ENCODE data around the gene CCDC18.
A peak's percentile ranks its signal among the peaks of the same experiment; 100 is the strongest.
"Not testable (repeated sequence)": the region's sequence is repeated elsewhere in the genome, so short reads cannot be mapped to it uniquely, and the experiment has no call there.

Gene CCDC18

GRCh38 chr1:93171549-93172034 is 8.9 kb upstream of the CCDC18 start:
- DNase-seq (ENCODE audit: low spot score), result no peak

GRCh38 chr1:93172778-93173177 is 7.7 kb upstream of the CCDC18 start:
- no peak for DNase-seq (ENCODE audit: low spot score)

- not testable (repeated sequence) for DNase-seq (ENCODE audit: low spot score)
These were observed 5.9 kb upstream of the CCDC18 start for GRCh38 chr1:93174638-93175037.

DNA sequence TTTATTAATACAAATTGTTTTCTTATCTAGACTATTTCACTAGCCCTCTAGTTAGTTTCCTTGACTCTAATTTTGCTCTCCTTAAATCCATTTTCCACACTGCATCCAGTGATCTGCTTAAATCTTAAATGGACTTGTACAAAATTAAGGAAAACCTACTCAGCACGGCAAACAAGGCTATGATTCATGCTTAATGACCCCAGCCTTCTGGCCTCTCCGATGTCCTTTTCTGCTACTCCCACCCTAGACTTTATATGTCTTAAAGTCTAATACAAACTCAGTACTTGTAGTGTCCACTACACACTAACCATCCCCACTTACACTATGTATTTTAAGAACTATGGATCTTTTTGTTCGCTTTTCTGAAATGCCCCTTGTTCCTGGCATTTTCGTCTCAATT is 2.5 kb upstream of the CCDC18 start:
- DNase-seq (ENCODE audit: low spot score), result peak; percentile 11

DNA sequence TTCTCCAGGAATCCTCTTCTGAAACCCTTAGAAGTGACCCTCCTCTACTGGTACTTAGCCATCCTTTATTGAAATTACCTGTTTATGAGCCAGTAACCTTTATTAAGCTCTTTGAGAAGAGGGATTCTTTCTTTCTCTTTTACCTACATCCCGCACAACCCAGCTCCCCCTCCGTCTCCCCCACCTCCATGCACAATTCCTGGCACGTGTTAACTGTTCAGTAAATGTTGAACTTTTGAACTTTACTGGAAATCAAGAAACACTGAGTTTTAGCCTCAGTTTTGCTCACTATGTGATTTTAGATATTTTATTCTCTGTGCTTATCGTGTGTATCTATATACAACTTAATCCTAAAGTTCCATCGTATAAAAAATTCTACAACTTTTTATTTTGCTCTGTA is 2.1 kb upstream of the CCDC18 start:
- no peak for DNase-seq (ENCODE audit: low spot score)

DNA sequence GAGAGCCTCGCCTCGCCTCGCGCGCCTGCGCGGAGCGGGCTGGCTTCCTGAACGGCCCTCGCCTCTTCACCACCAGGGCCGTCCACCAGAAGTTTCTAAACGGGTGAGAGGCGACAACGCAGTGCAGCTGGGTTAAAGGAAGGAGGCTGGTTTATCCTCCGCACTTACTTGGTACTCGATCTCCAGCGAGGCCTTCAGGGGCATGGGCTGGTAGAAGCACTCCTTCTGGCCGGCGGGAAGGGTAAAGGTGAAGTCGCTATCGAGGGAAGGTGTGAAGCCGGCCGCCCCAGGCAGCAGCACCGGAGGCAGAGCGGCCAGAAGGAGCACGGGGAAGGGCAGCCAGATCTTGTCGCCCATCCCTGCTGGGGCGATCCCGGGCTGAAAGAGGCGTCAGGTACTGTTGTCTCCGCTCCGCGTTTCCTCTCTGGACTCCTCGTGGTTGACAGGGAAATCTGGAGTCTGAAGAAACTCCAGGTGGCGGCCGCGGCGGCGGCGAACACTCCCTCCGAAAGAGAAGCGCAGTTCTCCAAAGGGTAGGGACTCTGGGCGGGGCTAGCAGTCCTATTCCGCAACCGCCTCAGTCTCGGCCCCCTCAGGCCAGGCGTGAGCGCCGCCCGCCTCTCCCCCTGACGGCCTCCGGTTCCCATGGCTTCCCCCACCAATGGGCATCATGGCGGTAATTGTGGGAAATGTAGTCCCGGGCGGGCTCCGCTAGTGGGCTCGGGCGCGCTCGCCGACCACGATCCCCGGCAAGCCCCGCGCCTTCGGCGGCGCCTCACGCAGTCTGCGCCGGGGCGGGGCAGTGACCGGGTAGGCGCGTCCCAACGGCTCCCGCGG is 420 bp upstream of the CCDC18 start, which contains the start of gene TMED5:
TSS of gene TMED5 (minus strand) at position 528 of the 837 bp plus-strand sequence. CDS start at position 357, 171 bp downstream.
- peak; percentile 97 for DNase-seq (ENCODE audit: low spot score)

DNA sequence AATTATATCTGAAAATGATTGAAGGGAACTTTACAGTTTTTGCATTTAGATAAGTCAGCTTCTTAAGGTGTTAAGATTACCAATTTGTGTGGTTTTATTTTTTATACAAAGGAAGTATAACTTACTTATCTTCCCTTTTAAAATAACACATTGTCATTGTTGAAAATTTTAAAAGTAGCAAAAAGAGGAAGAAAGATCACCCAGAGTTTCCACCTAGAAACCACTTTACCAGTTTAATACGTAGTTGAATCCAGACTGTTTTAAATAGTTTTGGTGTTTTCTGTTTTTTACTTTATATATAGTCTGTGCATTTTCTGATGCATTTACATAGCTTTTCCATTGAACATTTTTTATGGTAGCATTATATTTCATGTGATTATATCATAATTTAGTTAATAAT is 6.1 kb downstream of the CCDC18 start:
- no peak for DNase-seq (ENCODE audit: low spot score)

DNA sequence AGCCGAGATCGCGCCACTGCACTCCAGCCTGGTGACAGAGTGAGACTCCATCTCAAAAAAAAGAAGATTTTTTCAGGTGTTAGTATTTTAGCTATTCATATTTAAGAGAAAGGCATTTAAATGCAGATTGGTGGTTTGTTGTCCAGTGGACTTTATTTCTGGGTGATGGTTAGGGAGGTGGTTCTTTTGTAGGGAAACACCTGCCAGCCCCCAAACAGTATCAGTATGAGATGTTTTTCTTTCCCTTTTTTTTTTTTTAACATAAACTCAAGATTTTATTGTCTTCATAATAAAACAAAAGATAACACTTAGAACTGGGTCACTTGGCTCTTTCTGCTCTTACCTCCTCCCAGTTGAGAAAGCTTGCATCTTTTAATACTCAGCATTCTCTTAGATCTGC is 9.9 kb downstream of the CCDC18 start:
- no peak for DNase-seq (ENCODE audit: low spot score)

DNA sequence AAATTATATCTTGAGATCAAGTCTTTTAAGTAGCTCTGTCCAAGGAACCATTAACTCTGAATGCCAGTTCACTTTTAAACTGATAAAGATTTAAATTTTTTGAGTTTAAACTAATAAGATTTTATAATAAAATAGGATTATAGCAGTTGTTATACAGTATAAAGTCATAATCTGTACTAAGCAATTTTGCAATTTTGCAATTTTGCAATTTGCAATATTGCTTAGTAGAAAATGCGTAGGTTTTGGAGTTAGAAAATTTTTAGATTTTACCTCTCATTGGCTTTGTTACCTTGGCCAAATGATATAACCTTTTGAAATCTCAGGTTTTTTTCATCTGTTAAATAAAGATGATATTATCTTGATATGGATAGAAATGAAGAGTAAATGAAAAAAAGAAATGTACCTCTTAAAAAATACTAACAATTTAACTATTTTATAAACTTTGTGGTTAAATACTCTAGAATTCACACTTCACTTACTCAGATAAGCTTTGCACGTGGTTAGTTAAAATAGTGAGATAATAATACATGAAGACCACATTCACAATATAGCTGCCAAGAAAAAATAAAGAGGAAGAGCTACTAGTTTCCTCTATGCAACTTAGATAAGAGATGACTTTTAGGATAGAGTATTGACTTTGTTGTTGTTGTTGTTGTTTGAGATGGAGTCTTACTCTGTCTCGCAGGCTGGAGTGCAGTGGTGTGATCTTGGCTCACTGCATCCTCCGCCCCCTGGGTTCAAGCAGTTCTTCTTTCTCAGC is 13.9 kb downstream of the CCDC18 start:
- no peak for DNase-seq (ENCODE audit: low spot score)

DNA sequence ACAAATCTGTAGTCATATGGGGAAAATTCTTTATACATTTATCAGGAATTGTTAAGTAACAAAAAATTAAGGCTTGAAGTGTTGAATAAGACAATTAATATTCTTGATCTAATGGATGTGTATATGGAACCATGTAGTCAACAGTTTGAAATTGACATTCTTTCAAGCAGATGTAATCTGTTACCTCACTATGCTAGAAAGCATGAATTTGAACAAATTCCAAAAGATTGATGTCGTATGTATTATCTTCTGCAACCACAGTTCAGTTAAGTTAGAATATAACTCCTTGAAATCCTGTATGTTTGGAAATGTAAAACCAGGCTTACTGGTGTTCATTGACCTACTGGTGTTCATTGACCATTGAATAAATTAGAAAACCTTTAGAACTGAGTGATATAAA is 16.1 kb downstream of the CCDC18 start:
- DNase-seq (ENCODE audit: low spot score), result no peak

GRCh38 chr1:93199150-93199549 is 18.6 kb downstream of the CCDC18 start:
- no peak for DNase-seq (ENCODE audit: low spot score)

GRCh38 chr1:93200086-93200620 is 19.6 kb downstream of the CCDC18 start:
- DNase-seq (ENCODE audit: low spot score), result no peak

GRCh38 chr1:93200714-93201113 is 20.2 kb downstream of the CCDC18 start:
- DNase-seq (ENCODE audit: low spot score), result no peak

DNA sequence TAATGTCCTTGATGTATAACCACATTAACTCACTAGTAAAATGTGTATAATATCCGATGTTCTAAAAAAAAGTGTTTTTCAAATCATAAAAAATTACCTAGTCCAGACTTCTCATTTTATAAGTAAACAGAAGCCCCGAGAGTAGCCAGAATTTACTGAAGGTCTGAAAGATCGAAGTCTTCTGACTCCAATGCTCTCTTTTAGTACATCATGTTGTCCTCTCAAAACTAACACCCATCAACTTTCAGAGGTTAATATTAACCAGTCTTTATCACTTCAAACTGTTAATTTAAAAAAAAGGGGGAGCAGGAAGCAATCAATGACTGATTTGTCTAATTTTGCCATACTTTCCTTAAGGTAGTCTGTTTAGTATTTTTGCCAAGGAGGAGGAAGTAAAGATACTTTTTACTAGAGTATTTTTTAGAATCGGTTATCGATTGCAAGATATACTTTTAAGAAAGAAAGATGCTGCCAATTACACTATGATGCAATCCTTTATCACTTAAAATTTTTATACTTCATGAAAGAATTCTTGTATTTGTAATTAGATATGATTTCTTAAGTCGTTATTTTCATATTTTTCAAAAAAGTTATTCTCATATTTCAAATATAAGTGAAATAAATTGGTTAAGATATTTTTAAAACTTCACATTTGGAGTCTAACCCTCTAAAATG is 25.5 kb downstream of the CCDC18 start:
- DNase-seq (ENCODE audit: low spot score), result no peak

- DNase-seq (ENCODE audit: low spot score), result no peak
These were observed 26.0 kb downstream of the CCDC18 start for GRCh38 chr1:93206567-93206954.

- peak; percentile 3 for DNase-seq (ENCODE audit: low spot score)
These were observed 26.7 kb downstream of the CCDC18 start for GRCh38 chr1:93207211-93207610.

- no peak for DNase-seq (ENCODE audit: low spot score)
These were observed 34.8 kb downstream of the CCDC18 start for GRCh38 chr1:93215322-93215721.

GRCh38 chr1:93219443-93219842 is 38.9 kb downstream of the CCDC18 start:
- no peak for DNase-seq (ENCODE audit: low spot score)

GRCh38 chr1:93220716-93221115 is 40.2 kb downstream of the CCDC18 start:
- DNase-seq (ENCODE audit: low spot score), result not testable (repeated sequence)

- no peak for DNase-seq (ENCODE audit: low spot score)
These were observed 41.4 kb downstream of the CCDC18 start for GRCh38 chr1:93221913-93222312.

- DNase-seq (ENCODE audit: low spot score), result no peak
These were observed 42.6 kb downstream of the CCDC18 start for GRCh38 chr1:93223023-93223675.

GRCh38 chr1:93235261-93235660 is 54.7 kb downstream of the CCDC18 start:
- no peak for DNase-seq (ENCODE audit: low spot score)

Measured in GM03348 (cell line).